ENCODE data around the gene TACR2. TPM values are rescaled to one million over a fixed set of nuclear protein-coding genes. Genes with fewer than 3 reads are reported as not detected.

TACR2 gene
- total and polyA plus RNA-seq, 2 donors (not counting 1 experiment from before 2014, with no cell fraction given), result 0.15 to 0.17 TPM

DNA sequence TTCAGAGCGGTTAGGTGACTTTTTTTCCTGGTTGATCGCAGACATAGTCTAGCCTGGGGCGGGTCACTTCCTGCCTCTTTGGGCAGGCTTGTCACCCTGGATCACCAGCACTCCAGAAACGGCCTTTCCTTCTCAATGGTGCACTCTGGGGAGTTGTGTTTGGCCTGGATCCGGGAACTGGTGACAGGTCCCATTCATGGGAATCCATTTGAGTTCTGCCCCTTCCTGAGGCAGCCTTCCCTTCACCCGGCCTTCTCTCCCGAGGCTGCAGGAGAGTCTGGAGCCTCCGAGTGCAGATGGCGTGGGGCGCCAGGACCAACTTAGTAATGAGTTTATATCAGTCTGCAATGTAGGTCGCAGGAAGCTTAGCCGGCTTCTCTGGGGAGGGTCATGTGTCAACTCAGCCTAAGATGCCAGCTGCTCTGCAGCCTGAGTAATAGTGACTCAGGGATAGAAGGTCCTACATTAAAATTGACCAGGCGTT lies 54.2 kb downstream of the TACR2 start:
- peaks cover 4% of the 10 kb centered on the region for H3K36me3 ChIP-seq (ENCODE audit: control insufficient read depth, insufficient read depth, low read length)
- no peak overlapping the region for H3K9ac ChIP-seq (ENCODE audit: insufficient read depth, low read length)
- peaks cover 9% of the 10 kb centered on the region for H3K79me2 ChIP-seq (ENCODE audit: control insufficient read depth, insufficient read depth, low read length)
- H3K4me2 ChIP-seq (ENCODE audit: extremely low read depth, insufficient read depth, low read length), result peak overlapping the region; percentile 32
- peak; percentile 82 to 84 for DNase-seq (ENCODE audit: low read depth in 2 of 2)
- H3K9me3 ChIP-seq (ENCODE audit: control insufficient read depth, insufficient read depth, low read depth, low read length), result no peaks in the 10 kb centered on the region
- peak overlapping the region; percentile 60 for H3K27ac ChIP-seq (ENCODE audit: insufficient read depth, low read length)
- no peak overlapping the region for H2AFZ ChIP-seq (ENCODE audit: low read length)
- no peak for TF ChIP-seq EZH2 (IDR thresholded peaks at IDR 0.05; ENCODE audit: low read length, missing control alignments)
- TF ChIP-seq, protein P1, sequence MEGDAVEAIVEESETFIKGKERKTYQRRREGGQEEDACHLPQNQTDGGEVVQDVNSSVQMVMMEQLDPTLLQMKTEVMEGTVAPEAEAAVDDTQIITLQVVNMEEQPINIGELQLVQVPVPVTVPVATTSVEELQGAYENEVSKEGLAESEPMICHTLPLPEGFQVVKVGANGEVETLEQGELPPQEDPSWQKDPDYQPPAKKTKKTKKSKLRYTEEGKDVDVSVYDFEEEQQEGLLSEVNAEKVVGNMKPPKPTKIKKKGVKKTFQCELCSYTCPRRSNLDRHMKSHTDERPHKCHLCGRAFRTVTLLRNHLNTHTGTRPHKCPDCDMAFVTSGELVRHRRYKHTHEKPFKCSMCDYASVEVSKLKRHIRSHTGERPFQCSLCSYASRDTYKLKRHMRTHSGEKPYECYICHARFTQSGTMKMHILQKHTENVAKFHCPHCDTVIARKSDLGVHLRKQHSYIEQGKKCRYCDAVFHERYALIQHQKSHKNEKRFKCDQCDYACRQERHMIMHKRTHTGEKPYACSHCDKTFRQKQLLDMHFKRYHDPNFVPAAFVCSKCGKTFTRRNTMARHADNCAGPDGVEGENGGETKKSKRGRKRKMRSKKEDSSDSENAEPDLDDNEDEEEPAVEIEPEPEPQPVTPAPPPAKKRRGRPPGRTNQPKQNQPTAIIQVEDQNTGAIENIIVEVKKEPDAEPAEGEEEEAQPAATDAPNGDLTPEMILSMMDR (conservative IDR thresholded peaks at IDR 0.05 in 1 of 2, IDR thresholded peaks at IDR 0.05 in 1 of 2; ENCODE audit: low read depth in 1 of 2, low read length in 2 of 2), result no peak
- H4K20me1 ChIP-seq (ENCODE audit: control insufficient read depth, extremely low read depth, insufficient read depth, low read length), result no peaks in the 10 kb centered on the region
- peaks cover 26% of the 10 kb centered on the region for H3K4me1 ChIP-seq (ENCODE audit: control insufficient read depth, extremely low read depth, insufficient read depth, low read length)
- H3K4me3 ChIP-seq (replicated peaks in 1 of 4; ENCODE audit: control extremely low read depth in 1 of 4, insufficient read depth in 1 of 4, low read depth in 3 of 4, low read length in 4 of 4), result no peak overlapping the region
- H3K27me3 ChIP-seq (ENCODE audit: control insufficient read depth, insufficient read depth, low read length), result no peaks in the 10 kb centered on the region

DNA sequence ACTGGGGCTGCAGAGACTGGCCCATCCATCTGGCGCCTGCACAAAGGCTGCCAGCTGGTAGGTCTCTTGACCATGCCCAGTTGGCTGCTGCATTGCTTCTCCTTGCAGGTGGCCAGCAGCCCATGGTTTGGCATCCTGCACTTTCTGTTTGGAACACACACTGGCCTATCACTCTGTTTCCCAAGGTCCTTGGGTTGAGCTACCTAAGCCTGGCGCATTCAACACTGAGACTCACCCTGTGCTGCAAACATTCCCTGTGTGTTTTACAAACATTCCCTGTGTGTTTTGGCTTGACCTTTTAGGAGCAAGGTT lies 55.5 kb downstream of the TACR2 start:
- TF ChIP-seq, protein P1 (conservative IDR thresholded peaks at IDR 0.05 in 1 of 2, IDR thresholded peaks at IDR 0.05 in 1 of 2; ENCODE audit: low read depth in 1 of 2, low read length in 2 of 2), result no peak
- no peak for TF ChIP-seq EZH2 (IDR thresholded peaks at IDR 0.05; ENCODE audit: low read length, missing control alignments)
- no peak for DNase-seq (ENCODE audit: low read depth in 2 of 2)
- Histone ChIP-seq H3K9ac (ENCODE audit: insufficient read depth, low read length) (no peak overlapping the region), H3K27ac (ENCODE audit: insufficient read depth, low read length) (peak overlapping the region; percentile 48), H3K27me3 (ENCODE audit: control insufficient read depth, insufficient read depth, low read length) (no peaks in the 10 kb centered on the region), H3K4me1 (ENCODE audit: control insufficient read depth, extremely low read depth, insufficient read depth, low read length) (peaks cover 26% of the 10 kb centered on the region), H3K9me3 (ENCODE audit: control insufficient read depth, insufficient read depth, low read depth, low read length) (no peaks in the 10 kb centered on the region), H3K79me2 (ENCODE audit: control insufficient read depth, insufficient read depth, low read length) (peaks cover 9% of the 10 kb centered on the region), H4K20me1 (ENCODE audit: control insufficient read depth, extremely low read depth, insufficient read depth, low read length) (no peaks in the 10 kb centered on the region), H3K4me2 (ENCODE audit: extremely low read depth, insufficient read depth, low read length) (peak overlapping the region; percentile 83), H2AFZ (ENCODE audit: low read length) (no peak overlapping the region), H3K4me3 (replicated peaks in 1 of 4; ENCODE audit: control extremely low read depth in 1 of 4, insufficient read depth in 1 of 4, low read depth in 3 of 4, low read length in 4 of 4) (no peak overlapping the region), H3K36me3 (ENCODE audit: control insufficient read depth, insufficient read depth, low read length) (peaks cover 4% of the 10 kb centered on the region)

DNA sequence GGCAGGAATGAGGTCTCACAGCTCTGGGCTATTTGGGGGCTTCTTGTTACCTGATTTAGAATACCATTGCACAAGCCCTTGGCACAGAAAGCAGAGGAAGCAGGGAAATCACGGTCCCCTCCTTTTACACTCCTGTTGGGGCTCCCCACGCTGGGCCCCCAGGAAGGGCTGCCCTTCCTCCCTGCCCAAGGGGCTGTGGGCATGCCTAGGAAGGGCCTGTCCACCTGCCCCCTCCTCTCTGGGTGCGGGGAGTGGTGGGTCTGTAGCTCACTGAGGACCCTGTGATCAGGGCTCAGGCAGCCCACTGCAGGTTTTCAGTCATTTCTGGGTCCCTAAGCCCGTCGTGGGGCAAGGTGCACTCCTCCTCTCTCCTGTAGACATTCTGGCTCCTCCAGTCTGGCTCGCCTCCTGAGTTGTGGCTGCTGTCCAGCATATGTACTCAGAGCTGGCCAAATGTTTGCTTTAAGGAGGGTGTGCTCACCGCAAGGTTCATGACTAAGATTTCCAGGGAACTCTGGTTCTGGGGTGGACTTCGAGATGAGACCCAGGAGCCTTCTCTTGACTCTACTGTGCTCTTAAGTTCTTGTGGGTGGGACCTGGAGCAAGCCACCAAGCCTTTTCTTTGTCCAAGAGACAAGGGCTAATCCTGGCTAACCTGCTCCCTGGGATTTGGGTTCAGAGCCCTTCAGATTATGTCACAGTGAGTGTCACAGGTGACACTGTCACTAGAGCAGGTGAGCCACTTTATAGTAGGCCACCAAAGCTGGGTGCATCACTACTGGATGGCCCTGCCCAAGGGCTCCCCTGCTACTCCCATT lies 56.0 kb downstream of the TACR2 start:
- Histone ChIP-seq H3K27ac (ENCODE audit: insufficient read depth, low read length) (peak overlapping the region; percentile 48), H3K9me3 (ENCODE audit: control insufficient read depth, insufficient read depth, low read depth, low read length) (no peaks in the 10 kb centered on the region), H3K27me3 (ENCODE audit: control insufficient read depth, insufficient read depth, low read length) (no peaks in the 10 kb centered on the region), H2AFZ (ENCODE audit: low read length) (no peak overlapping the region), H4K20me1 (ENCODE audit: control insufficient read depth, extremely low read depth, insufficient read depth, low read length) (no peaks in the 10 kb centered on the region), H3K4me2 (ENCODE audit: extremely low read depth, insufficient read depth, low read length) (peak overlapping the region; percentile 83), H3K4me3 (replicated peaks in 1 of 4; ENCODE audit: control extremely low read depth in 1 of 4, insufficient read depth in 1 of 4, low read depth in 3 of 4, low read length in 4 of 4) (no peak overlapping the region), H3K79me2 (ENCODE audit: control insufficient read depth, insufficient read depth, low read length) (peaks cover 9% of the 10 kb centered on the region), H3K9ac (ENCODE audit: insufficient read depth, low read length) (no peak overlapping the region), H3K36me3 (ENCODE audit: control insufficient read depth, insufficient read depth, low read length) (peaks cover 2% of the 10 kb centered on the region), H3K4me1 (ENCODE audit: control insufficient read depth, extremely low read depth, insufficient read depth, low read length) (peaks cover 26% of the 10 kb centered on the region)
- no peak for TF ChIP-seq EZH2 (IDR thresholded peaks at IDR 0.05; ENCODE audit: low read length, missing control alignments)
- TF ChIP-seq, protein P1 (conservative IDR thresholded peaks at IDR 0.05 in 1 of 2, IDR thresholded peaks at IDR 0.05 in 1 of 2; ENCODE audit: low read depth in 1 of 2, low read length in 2 of 2), result no peak
- DNase-seq (ENCODE audit: low read depth in 2 of 2), result peak; percentile 92 to 94
